HG03442 (cell line): ENCODE measurements around the gene CDH23.

ENCODE experiments used
- ATAC-seq: cut with Tn5 transposase; IDR thresholded peaks from one replicate; pipeline ENCODE4 v1.9.1; 2021; ENCODE audit warnings: mild to moderate bottlenecking, moderate library complexity; ENCODE audit not compliant: unreplicated experiment

CDH23 gene

GRCh38 chr10:71761541-71762113 lies 364.9 kb downstream of the CDH23 start:
- ATAC-seq = no peak

GRCh38 chr10:71762324-71762723 lies 365.6 kb downstream of the CDH23 start:
- no peak for ATAC-seq

DNA sequence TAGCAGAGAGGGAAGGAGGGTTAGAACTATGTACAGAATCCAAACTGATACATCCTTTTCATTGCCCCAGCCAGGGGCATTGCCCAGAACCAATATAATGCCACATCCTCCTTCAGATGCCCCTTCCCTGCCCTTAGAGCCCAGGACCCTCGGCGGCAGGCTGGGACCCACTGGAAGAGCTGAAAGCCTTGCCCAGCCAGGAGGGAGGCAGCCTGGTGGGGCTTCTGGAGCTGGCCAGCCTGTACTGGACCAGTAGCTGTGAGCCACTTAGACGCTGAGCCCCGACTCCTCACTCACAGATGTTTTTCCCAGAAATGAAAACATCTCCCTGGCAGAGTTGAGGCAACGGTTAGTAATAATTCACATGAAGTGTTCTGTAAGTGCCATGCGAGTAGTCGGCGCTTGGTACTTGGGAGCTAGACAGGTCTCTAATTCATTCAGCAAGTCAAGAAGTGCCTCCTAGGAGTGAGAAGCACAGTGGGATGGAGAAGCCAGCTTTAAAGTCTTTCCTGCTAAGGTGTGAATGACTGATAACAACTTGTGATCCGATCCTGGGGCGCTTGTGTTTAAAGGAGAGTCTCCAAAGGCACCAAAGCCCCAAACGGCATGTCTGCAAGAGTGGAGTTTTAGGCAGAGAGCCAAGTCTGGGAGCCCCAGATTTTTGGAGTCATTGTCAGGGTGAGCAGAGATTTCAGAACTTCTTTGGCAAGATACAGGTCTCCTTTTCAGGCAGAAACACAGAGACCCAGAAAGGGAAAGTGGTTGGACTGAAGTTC lies 366.8 kb downstream of the CDH23 start:
- ATAC-seq = no peak

DNA sequence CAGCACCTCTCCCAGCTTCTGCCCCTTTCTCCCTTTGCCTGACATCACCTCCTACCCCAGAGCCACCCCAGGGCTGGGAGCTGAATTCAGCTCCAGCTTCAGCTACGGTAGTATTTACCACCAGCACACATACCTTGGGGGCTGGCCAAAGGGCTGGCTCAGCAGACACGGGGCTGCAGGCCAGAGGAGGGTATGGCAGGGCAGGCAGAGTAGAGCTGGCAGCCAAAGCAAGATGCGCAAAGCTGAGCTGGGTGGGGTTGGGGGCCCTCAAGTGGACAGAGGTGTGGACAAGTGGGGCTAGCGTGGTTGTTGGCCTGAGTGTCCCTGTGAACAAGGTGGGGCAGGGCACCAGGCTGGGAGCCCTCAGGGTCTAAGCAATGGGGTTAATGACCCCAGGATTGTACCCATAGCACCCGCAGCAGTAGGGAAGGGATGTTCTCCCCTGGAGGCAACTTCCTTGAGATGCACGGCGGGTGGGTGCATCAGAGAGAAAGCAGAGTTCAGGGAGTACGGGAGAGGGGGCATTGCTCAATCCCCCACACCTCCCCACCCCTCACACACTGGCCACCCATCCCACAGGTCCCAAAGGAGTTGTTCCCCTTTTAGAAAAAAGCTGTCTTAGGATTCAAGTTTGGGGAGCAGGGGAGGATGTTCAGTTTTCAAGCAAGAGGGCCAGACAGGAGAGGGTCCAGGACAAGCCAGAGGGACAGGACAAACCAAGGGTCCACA lies 368.6 kb downstream of the CDH23 start:
- ATAC-seq = no peak

DNA sequence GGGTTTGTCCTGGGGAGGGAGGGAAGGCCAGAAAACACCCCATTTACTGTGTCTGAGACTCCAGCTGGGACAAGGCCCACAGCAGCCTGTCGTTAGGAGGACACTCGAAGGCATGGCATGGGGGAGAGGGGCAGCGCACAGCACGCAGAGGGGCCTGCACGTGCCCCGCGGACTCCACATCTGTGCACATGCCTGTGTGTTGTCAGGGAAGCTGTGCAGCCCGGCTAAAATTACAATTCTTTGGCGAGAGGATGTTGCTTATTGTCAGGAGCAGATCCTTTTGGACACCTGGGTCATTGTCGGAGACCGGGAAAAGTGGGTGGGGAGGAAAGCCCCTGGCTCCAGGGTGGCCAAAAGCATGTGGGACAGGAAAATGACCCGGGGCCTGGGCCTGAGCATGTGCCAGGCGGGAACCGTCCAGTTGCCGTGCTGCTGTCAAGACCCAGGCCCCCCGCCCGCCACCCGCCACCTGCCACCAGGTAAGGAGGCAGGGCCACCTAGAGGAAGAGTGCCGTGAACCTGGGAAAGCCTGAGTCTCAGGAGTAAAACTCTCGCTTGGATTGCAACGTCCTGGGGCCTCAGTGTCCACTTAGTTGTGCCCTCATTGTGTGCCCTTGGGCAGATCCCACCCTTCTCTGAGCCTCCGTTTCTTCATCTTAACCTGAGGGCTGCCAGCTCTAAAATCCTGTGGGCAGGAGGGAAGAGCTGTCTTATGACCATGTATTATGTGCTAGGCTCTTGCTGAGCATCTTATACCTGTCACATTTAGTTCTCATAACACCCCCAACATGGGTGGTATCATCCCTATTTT lies 369.4 kb downstream of the CDH23 start:
- ATAC-seq = no peak

GRCh38 chr10:71766717-71767419 lies 370.1 kb downstream of the CDH23 start:
- no peak for ATAC-seq

DNA sequence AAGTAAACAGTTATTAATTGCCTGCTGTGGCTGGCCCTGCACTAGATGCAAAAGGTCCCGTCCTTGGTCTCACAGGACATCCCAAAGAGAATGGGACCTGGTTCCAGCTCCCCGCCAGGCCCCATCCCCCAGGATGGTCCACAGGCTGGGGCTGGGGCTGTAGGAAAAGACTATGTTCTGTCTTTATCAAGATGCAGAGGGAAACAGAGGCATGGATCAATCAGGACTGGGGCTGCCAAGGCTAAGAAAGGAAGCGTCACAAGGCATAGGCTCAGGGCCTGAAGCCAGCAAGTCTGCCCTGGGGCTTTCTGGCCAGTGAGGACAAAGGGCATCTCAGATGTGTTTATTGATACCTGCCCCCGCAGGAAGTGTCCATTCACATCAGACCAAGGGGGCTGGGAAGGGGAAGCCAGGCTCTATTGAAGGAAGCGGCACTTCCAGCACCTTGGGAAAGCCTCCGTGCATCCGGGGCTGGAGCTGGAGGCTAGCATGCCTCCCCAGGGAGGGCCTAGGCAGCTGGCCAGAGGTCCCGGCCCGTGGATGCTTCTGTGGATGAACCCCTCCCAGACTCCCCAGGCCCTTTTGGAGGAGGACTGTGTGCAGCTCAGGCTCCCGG lies 370.8 kb downstream of the CDH23 start:
- ATAC-seq = no peak

- ATAC-seq = peak; percentile 14
Measured at GRCh38 chr10:71769279-71769823, 372.6 kb downstream of the CDH23 start.

GRCh38 chr10:71770255-71770654 lies 373.5 kb downstream of the CDH23 start:
- no peak for ATAC-seq

DNA sequence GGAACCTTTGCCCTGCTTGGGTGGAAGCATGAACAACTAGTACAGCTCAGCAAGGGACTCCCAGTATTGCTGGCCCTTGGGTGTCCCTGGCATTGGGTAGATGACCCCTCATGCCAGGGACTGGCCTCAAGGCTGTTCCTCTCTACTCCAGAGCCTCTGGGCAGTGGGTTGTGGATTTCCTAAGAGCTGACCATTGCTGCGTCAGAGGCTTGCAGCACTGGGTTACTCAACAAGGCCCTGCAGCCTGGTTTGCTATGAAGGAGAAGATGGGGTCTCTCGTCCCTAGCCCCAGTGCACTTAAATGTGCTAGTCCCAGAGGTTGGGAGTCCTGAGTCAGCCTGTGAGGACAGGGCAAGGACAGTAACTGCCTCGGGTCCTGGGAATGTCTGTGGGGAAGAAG lies 374.1 kb downstream of the CDH23 start:
- no peak for ATAC-seq

GRCh38 chr10:71771204-71771603 lies 374.5 kb downstream of the CDH23 start:
- no peak for ATAC-seq

GRCh38 chr10:71771821-71772617 lies 375.3 kb downstream of the CDH23 start:
- ATAC-seq = no peak

- no peak for ATAC-seq
Measured at GRCh38 chr10:71772832-71773220, 376.1 kb downstream of the CDH23 start.

GRCh38 chr10:71773221-71773971 lies 376.7 kb downstream of the CDH23 start, which contains the start of gene VSIR:
Gene VSIR, minus strand, starts transcription at chr10:71773520. Its CDS starts 81 bp downstream, at chr10:71773439.
- peak; percentile 44 for ATAC-seq

DNA sequence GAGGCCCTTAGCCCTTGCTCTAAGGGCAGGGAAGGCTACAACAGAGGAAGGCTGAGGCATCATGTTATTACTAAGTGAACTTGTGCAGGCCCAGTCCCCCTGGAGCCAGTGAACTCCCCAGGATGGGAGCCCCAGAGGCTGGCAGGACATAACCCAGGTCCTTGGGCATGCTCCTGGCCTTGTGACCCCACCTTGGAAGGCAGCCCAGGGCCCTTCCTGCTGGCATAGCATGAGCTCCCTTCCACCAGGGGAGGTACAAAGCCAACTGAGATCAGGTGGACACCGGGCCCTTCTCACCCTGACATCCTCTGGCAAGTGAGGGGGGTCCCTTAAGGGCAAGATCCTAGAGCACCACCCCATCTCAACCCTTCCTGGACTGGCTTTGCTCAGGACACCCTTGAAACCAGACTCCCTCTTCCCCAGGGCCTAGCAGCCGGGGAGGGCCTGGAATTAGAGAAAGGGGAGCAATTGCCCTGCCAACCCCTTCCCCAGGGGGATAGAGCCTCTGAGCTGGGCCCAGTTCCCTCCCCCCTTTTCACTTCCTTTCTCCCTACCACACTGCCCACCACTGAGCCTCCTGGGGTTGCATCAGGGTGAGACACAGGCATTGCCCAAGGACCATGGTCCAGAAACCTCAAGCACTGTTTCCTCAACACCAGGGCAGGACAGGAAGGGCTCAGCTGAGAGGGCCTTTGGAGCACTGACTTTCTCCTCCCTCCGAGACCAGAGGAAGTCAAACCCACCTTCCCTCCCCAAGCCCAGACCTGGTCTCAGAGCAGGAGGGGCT lies 378.4 kb downstream of the CDH23 start:
- no peak for ATAC-seq

DNA sequence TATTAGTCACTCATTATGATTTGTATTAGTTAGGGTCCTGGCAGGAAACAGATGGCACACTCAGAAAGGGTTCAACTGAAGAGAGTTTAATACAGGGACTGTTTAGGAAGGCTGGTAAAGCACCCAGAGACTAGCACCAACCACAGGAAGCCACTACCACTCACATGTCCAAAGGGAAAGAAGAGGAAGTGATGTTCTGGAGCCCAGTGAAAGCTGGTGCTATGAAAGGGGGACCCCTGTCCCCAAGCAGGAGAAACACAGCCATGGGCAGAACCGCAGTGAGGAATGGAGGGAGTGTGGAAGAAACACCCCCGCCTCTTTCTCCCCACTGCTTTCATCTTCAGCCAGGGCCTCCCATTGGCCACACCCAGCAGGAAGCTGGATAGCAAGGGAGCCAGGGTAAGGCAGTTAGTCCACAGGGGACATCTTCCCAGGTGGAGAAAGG lies 379.8 kb downstream of the CDH23 start:
- ATAC-seq = no peak

- ATAC-seq = no peak
Measured at GRCh38 chr10:71777213-71777985, 380.7 kb downstream of the CDH23 start.
